Activated effector memory CD4-positive, alpha-beta T cell treated with anti-CD3 and anti-CD28 coated beads, Interleukin-2, amount 50 U/mL, for 16 hours (primary cell): ENCODE data around the gene FOCAD.
"Not testable (repeated sequence)": the region's sequence is repeated elsewhere in the genome, so short reads cannot be mapped to it uniquely, and the experiment has no call there.

Source experiments
- DNase-seq: peaks from one replicate; pipeline ENCODE4 v3.0.0-alpha.2; 2020

The FOCAD gene, protein sequence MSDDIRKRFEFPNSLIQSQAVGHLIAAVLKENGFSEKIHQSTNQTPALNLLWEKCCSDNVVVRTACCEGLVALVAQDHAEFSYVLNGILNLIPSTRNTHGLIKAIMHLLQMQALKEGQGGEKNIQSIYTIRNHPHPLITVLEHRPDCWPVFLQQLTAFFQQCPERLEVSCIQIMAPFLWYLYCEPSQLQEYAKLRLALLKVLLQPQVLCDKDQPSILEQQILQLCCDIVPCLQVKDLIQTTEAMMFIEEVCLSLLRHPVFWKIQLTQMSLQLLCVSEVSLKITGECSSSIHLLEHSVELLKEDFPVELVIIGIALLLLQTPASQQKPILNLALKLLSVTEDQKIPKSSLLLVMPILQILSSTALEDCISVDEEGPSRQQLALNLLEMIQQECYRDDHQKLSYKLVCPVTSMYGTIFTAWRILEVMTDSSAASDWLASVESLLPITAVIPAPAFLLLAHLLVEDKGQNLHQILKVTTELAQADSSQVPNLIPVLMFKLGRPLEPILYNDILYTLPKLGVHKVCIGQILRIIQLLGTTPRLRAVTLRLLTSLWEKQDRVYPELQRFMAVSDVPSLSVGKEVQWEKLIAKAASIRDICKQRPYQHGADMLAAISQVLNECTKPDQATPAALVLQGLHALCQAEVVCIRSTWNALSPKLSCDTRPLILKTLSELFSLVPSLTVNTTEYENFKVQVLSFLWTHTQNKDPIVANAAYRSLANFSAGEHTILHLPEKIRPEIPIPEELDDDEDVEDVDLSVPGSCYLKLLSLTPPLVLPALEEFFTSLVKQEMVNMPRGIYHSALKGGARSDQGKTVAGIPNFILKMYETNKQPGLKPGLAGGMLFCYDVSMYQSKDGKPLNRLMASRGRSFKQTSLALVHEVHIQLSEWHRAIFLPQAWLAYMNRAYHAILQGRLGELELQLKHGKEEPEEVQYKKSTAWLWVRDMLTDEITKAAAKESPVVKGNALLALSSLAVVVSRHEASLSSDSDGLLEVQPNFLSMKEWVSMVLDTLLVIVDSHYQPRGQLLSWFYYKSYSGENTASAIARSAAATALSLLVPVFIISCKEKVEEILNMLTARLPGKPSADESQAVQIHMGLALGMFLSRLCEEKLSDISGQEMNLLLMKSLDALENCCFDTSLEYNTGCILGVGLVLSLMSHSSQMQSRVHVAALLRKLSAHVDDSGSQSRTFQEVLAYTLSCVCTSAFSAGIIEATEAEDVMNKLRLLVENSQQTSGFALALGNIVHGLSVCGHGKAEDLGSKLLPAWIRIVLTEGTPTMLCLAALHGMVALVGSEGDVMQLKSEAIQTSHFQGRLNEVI (N-terminal part only)

DNA sequence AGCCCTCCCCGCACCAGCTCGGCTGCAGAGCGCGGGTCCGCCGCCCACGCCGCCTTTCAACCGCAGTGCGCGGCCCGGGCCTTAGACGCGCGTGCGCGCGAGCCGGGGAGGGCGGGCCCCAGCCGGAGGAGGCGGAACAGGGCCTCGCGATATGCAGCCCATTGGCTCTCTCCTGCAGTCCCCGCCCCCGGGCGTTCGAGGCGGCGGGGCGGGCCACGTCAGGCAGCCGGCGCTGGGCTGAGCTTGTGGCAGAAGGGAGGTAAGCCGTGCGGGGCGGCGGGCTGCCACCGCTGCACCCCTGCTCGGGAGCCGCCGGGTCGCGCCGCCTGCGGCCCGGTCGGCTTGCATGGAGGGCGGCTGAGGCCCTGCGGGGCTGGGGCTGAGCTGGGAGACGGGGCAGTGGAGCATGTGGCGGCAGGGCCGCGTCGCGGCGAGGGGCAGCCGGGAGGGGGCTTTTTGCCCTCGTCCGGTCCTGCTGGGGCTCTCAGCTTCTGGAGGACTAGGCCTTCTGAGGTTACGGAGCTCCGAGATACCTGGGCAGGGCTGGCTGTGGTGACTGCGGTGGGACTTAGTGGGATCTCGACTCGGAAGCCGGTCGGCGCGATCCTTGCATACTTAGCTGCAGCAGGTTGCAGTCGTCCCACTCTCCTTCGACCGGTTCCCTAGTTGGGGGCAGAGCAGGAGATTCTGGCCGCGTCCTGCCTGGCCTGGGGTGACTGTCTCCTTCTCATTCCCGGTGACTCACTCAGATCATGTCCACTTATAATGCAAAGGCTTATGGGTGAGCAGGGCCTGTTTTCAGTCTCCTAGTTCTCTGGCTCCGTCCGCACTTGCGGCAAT lies at the start of gene FOCAD:
TSS of gene FOCAD (plus strand) at position 225 of the 840 bp plus-strand sequence. CDS start 31,095 bp downstream, outside the sequence.
- DNase-seq: peak; percentile 99

DNA sequence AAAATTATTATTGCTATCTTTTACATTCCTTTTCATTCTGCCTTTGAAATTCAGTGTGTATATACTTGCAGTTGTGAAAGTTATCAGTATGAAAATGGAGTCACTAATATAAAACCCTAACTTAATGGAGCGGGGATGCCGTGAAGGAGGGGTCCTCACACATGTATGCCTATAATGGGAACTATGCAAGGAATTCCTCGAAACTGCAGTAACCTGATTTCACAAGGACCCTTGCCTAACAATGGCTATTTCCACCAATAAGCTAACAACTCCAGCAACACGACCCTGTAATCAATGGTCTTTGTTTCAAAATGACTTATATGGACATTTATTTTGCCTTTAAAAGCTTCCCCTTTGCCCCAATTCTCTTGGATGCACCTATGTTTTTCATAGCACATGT lies 49.2 kb upstream of the FOCAD start:
- DNase-seq: no peak

DNA sequence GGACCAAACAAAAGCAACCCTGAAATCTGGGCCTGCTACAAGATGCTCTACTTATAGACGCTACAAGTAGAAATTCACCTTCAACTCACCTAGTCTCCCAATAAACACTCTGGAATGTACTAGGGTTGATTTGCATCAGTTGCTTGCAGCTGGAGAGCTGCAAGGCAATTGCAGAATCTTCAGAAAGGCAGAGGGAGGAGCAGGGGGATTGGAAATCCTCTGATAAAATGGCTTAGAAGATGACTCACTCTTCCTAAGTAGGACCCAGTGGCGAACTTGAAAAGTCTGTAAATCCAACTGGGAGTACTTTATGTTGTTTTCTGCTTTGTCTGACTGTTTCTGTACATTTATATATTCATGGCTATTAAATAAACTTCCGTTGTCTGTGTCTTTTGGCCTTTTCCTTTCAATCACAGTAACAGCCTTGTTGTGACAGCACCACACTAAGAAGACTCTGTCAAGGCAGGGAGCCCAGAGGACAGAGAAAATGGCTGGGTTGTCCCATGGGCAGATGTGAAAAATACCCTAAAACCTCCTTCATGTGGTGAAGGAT lies 47.1 kb upstream of the FOCAD start:
- no peak for DNase-seq

DNA sequence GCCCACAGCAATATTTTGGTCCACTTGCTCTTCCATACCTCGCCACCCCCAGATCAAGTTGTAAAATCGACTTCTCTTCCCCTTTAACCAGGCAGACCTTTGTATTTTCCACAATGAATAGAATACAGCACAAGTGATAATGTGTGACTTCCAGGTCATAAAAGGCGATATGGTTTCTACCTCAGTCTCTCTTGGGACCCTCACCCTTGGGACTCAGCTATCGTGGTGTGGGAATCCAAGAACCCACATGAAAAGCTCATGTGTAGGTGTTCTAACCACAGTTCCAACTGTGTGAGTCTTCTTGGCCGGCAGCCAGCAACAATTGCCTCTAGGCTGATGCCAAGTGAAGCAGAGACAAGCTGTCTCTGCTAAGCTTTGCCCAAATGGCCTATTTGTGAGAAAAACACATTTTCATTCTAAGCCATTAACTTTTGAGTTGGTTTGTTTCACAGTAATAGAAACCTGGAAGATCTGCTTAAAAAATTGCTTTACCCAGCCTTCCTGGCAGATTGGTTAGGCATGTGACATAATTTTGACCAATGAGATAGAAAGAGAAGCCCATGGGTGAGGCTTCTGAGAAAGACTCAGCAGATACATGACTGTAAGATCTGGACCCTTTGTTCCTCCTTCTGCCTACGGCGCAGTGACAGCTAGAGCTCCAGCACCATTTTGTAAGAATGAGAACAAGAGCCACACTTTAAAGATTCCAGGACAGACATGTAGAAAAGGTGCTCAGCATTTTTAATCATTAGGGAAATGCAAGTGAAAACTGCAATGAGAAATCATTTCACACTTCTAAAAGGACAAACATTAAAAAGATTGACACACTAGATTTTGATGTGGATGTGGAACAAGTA lies 43.5 kb upstream of the FOCAD start:
- DNase-seq: peak; percentile 88

DNA sequence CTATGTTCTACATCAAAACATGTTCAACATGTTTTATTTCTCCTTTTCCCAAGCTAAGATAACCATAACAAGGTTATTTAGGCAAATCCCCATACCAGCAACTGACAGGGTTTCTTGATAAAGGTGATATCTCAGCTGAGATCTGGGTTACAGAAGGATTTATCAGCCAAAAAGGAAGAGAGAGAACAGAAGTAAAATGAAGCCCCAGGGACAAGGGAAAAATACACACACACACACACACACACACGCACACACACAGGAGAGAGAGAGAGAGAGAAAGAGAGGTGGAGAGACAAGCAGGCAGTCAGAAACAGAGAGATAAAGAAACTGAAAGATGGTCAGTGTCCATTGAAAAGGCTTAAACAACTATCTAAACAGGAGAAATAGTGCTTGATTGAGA lies 42.0 kb upstream of the FOCAD start:
- no peak for DNase-seq

DNA sequence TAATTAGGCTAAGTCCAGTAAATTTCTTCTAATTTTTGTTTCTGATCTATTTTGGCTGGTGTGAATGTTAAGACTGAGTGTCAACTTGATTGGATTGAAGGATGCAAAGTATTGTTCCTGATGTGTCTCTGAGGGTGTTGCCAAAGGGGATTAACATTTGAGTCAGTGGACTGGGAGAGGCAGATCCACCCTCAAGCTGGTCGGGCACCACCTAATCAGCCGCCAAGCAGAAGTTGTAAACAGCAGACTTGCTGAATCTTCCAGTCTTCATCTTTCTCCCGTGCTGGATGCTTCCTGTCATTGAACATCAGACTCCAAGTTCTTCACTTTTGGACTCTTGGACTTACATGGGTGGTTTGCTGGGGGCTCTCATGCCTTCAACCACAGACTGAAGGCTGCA lies 40.4 kb upstream of the FOCAD start:
- DNase-seq: no peak

DNA sequence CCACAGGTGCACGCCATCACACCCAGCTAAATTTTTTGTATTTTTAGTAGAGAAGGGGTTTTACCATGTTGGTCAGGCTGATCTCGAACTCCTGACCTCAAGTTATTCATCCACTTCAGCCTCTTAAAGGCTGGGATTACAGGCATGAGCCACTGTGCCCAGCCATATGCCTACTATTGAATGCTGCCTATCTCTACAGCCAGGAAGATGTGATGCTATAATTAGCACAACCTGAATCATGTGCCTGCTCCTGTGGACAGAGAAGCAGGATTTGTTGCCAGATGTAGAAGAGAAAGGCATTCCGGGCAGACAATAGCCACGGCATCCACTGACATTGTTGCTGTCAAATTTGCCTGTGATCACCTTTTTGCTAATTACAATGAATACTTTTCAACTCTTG lies 37.4 kb upstream of the FOCAD start:
- no peak for DNase-seq

DNA sequence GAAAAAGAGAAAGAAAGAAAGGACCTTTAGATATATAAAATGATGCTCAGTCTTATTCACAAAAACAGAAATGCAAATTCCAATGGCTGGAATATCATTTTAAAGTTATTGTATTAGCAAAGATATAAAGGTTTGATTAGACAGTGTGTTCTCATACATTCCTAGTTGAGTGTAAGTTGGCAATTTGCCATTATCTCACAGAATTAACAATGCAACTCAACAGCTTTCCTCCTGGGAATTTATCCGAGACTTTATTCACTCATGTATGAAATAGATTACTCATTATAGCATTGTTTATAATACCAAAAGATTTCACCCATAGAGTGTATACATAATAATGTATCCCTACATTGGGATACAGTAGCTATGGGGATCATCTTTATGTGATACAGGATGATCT lies 34.7 kb upstream of the FOCAD start:
- no peak for DNase-seq

DNA sequence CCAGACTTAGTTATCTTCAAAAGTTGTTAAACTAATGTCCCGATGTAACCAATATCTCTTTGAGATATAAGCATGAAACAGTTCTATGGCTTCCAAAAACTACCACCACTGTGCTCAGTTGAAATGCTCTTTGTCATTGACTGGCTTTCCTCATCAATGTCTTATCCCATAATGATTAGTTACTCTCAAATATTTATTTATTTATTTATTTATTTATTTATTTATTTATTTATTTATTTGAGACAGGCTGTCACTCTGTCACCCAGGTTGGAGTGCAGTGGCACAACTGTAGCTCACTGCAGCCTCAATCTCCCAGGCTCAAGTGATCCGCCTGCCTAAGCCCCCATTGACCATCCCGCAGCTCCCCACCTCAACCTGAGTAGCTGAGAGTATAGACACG lies 33.7 kb upstream of the FOCAD start:
- no peak for DNase-seq

DNA sequence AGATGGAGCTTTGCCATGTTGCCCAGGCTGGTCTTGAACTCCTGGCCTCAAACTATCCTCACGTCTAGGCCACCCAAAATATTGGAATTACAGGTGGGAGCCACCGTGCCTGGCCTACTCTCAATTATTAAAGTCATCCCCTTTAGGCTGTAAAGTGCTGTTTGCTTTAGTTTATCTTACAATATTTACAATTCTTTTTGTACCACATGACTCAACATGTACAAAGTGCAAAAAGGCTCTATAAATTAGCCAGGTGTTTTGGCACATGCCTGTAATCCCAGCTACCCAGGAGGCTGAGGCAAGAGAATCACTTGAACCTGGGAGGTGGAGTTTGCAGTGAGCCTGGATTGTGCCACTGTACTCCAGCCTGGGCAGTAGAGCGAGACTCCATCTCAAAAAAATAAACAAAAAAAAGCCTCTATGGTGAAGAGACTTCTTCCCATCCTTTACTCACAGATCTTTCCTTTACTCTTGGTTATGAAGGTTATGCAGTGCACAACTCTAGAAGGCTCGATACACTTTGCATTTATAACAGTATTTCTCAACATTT lies 33.2 kb upstream of the FOCAD start:
- no peak for DNase-seq

DNA sequence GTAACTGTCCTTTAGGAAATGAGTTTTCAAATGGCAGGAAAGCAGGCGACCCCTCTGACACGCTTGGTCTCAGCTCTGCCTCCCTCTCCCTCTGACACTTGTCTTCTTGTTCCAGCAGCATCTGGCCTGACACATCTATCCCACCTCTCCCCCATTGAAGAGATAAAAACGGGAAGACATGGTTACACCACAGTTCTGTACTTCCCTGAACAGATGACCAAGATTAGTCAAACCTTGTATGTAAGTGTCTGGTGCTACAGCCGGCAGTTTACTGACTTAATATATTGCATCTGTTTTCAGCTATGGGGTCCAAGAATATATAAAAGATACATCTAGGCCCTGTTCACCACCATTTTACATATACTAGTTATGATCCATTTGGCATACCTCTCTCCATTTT lies 32.1 kb upstream of the FOCAD start:
- no peak for DNase-seq

DNA sequence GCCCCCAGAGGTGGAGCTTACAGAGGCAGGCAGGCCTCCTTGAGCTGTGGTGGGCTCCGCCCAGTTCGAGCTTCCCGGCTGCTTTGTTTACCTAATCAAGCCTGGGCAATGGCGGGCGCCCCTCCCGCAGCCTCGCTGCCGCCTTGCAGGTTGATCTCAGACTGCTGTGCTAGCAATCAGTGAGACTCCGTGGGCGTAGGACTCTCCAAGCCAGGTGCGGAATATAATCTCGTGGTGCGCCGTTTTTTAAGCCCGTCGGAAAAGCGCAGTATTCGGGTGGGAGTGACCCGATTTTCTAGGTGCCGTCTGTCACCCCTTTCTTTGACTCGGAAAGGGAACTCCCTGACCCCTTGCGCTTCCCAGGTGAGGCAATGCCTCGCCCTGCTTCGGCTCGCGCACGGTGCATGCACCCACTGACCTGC lies 25.8 kb upstream of the FOCAD start:
- DNase-seq: peak; percentile 80

DNA sequence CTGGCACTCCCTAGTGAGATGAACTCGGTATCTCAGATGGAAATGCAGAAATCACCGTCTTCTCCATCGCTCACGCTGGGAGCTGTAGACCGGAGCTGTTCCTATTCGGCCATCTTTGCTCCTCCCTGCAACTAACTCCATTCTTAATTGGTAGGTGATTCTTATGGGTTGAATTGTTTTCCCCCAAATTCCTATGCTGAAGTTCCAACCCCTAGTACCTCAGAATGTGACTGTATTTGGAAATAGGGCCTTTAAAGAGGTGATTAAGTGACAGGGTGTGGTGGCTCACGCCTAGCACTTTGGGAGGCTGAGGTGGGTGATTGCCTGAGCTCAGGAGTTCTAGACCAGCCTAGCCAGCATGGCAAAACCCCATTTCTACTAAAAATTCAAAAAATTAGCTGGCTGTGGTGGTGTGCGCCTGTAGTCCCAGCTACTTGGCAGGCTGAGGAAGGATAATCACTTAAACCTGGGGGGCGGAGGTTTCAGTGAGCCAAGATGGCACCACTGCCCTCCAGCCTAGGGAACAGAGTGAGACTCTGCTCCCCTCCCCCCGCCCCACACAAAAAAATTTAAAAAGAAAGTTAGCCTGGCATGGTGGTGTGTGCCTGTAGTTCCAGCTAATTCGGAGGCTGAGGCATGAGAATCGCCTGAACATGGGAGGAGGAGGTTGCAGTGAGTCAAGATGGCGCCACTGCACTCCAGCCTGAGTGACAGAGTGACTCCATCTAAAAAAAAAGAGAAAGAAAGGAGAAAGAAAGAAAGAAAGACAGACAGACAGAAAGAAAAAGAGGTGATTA lies 25.2 kb upstream of the FOCAD start:
- DNase-seq: no peak

DNA sequence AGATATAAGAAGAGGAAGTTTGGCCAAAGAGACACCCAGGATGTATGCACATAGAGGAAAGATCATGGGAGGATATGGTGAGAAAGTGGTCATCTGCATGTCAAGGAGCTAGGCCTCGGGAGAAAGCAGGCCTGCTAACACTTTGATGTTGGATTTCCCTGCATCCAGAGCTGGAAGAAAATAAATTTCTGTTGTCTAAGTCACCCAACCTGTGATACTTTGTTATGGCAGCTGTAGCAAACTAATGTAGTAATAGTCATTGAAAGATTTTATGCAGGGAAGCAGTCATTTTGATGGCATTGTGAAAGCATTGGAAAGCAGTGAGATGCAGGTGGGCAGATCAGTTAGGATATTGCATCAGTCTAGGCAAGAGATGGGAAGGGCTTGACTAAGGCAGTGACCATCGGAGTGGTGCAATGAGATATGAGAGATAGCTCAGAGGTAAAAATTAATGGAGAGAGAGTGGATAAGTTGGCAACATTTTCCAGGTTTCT lies 24.5 kb upstream of the FOCAD start:
- no peak for DNase-seq

DNA sequence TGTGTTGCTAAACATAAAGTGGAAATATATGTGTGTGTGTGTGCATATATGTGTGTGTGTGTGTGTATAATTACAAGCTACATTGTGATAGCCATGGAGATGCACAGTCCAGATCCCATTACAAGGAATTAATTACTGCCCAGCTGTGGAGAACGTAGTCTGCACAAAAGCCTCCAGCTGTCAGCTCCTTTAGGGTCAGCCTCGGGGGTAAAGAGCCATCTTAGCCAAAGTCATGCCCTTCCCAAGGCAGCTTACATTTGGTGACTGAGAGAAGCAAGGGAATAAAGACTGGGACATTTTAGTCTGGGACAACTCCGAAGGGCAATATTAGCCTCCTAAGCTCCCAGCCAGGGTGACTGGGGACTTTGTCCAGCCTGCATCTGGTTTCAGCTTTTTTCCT lies 21.9 kb upstream of the FOCAD start:
- DNase-seq: no peak

DNA sequence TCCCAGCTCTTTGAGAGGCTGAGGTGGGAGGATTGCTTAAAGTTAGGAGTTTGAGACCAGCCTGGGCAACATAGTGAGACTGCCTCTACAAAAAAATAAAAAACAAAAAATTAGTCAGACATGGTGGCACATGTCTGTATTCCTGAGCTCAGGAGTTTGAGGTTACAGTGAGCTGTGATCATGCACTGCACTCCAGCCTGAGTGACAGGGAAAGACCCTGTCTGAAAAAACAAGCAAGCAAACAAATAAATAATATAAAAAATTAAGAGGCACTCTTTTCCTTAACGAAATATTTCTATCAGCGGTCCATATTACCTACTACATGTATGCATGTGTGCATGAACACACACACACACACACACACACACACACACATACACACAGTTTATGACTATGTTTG lies 20.9 kb upstream of the FOCAD start:
- DNase-seq: no peak

DNA sequence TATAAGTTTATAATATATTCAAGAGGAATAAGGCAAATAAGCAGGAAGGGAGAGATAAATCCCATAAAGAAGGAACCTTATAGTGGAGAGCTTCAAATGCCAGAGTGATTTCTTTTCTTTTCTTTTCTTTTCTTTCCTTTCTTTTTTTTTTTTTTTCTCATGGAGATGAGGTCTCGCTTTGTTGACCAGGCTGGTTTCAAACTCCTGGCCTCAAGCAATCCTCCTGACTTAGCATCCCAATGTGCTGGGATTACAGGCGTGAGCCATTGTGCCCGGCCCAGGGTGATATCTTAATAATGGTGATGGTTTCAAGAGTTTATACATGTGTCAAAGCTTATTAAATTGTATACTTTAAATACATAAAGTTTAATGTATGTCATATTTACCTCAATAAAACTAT lies 19.6 kb upstream of the FOCAD start:
- DNase-seq: no peak

DNA sequence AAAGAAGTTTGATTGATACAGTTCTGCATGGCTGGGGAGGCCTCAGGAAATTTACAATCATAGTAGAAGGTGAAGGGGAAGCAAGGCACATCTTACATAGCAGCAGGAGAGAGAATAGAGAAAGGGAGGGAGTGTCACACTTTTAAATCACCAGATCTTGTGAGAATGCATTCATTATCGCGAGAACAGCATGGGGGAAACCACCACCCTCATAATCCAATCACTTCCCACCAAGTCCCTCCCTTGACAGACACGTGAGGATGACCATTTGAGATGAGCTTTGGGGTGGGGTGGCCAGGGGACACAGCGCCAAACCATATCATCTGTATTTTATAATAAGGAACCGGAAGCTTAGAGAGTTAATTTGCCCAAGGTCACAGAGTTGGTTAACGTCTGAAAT lies 13.7 kb upstream of the FOCAD start:
- DNase-seq: no peak

DNA sequence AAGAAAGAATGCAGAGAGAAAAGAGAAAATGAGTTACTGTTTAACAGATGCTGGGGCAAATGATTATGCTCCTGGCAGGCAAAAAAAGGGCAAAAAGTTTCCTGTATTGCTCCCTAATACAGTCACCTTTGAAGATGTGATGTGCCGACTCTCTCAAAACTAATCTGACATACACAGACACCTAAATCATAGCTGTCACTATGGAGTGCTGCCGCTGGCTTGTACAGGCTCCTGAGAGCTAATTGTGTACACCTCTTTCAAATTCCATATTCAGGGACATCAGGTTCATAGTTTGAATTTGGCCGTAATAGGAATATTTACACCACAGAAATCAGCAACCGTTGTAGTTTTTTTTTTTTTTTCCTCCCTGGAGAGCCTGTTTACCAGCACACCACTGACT lies 12.4 kb upstream of the FOCAD start:
- no peak for DNase-seq

DNA sequence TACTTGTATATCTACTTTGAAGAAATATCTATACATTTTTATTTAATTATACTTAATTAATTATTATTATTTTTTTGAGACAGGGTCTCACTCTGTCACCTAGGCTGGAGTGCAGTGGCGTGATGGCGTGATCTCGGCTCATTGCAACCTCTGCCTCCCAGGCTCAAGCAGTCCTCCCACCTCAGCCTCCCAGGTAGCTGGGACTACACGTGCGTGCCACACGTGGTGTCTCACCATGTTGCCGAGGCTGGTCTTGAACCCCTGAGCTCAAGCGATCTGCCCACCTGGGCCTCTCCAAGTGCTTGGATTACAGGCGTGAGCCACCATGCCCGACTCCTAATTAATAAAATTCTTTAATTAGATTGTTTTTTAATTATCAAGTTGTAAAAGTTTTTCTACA lies 10.5 kb upstream of the FOCAD start:
- DNase-seq: not testable (repeated sequence)
